RPMI7951 (cell line): Measurements from ENCODE around the gene WDHD1. TPM values are rescaled to one million over a fixed set of nuclear protein-coding genes. Genes with fewer than 3 reads are reported as not detected.
"Not testable (repeated sequence)": the region's sequence is repeated elsewhere in the genome, so short reads cannot be mapped to it uniquely, and the experiment has no call there.

Experiments
- DNase-seq: peaks from one replicate; pipeline ENCODE4 v3.0.0-alpha.2; 2012; ENCODE audit warnings: low read depth
- total RNA-seq: library from RNA; depleted of rRNA; stranded (reverse); fragments of >200 nt; shearing (Covaris generic); gene quantifications from 2 replicates; pipeline ENCODE4 v1.2.3, GENCODE V29; 2014

The WDHD1 gene
- total RNA-seq, 1 experiment from 2014 or later, result 18.0 TPM

- not testable (repeated sequence) for DNase-seq
Measured at GRCh38 chr14:54953609-54954008, 73.3 kb downstream of the WDHD1 start.

GRCh38 chr14:54952803-54953202 is 74.1 kb downstream of the WDHD1 start:
- DNase-seq, result not testable (repeated sequence)

GRCh38 chr14:54947230-54947629 is 79.7 kb downstream of the WDHD1 start:
- DNase-seq, result no peak

GRCh38 chr14:54946500-54946899 is 80.4 kb downstream of the WDHD1 start:
- DNase-seq, result no peak

GRCh38 chr14:54944737-54945391 is 82.0 kb downstream of the WDHD1 start:
- no peak for DNase-seq

- no peak for DNase-seq
Measured at GRCh38 chr14:54942913-54943312, 84.0 kb downstream of the WDHD1 start.

GRCh38 chr14:54936816-54937215 is 90.1 kb downstream of the WDHD1 start:
- no peak for DNase-seq

- DNase-seq, result peak; percentile 27
Measured at GRCh38 chr14:54935958-54936357, 90.9 kb downstream of the WDHD1 start.

GRCh38 chr14:54935100-54935499 is 91.8 kb downstream of the WDHD1 start:
- no peak for DNase-seq

- DNase-seq, result no peak
Measured at GRCh38 chr14:54933006-54933405, 93.9 kb downstream of the WDHD1 start.

GRCh38 chr14:54931598-54932340 is 95.1 kb downstream of the WDHD1 start:
- no peak for DNase-seq

- no peak for DNase-seq
Measured at GRCh38 chr14:54931101-54931500, 95.8 kb downstream of the WDHD1 start.

GRCh38 chr14:54929556-54929955 is 97.3 kb downstream of the WDHD1 start:
- no peak for DNase-seq

- no peak for DNase-seq
Measured at GRCh38 chr14:54928216-54928615, 98.7 kb downstream of the WDHD1 start.

- DNase-seq, result no peak
Measured at GRCh38 chr14:54927551-54927950, 99.3 kb downstream of the WDHD1 start.

GRCh38 chr14:54926570-54926969 is 100.3 kb downstream of the WDHD1 start:
- not testable (repeated sequence) for DNase-seq

- DNase-seq, result no peak
Measured at GRCh38 chr14:54922598-54922997, 104.3 kb downstream of the WDHD1 start.

- no peak for DNase-seq
Measured at GRCh38 chr14:54920052-54920451, 106.8 kb downstream of the WDHD1 start.

GRCh38 chr14:54919330-54919729 is 107.6 kb downstream of the WDHD1 start:
- DNase-seq, result no peak

- no peak for DNase-seq
Measured at GRCh38 chr14:54918427-54918826, 108.5 kb downstream of the WDHD1 start.

GRCh38 chr14:54916101-54916500 is 110.8 kb downstream of the WDHD1 start:
- no peak for DNase-seq

GRCh38 chr14:54909817-54910558 is 116.9 kb downstream of the WDHD1 start:
- DNase-seq, result no peak

GRCh38 chr14:54908973-54909372 is 117.9 kb downstream of the WDHD1 start:
- DNase-seq, result not testable (repeated sequence)
